Measurements from ENCODE around the gene RGS2.

DNA sequence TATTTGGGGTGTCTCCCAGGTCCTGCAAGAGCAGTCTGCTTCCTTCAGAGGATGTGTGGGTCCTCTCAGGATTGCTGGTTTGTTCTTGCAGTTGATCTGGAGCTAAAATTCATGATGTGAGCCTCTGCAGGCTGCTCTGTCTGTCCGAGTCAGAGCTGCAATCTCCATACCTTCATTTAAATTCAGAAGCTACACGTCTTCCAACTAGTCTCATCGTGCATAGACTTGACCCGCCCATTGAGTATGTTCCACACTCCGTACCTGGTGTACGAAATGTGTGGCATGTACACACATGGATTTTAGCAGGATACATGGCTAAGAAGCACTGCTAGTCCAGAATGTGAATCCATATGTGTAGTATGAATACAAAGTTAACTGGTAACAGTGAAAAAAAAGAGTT is 25.0 kb upstream of the RGS2 start:
- TF ChIP-seq, protein P1, sequence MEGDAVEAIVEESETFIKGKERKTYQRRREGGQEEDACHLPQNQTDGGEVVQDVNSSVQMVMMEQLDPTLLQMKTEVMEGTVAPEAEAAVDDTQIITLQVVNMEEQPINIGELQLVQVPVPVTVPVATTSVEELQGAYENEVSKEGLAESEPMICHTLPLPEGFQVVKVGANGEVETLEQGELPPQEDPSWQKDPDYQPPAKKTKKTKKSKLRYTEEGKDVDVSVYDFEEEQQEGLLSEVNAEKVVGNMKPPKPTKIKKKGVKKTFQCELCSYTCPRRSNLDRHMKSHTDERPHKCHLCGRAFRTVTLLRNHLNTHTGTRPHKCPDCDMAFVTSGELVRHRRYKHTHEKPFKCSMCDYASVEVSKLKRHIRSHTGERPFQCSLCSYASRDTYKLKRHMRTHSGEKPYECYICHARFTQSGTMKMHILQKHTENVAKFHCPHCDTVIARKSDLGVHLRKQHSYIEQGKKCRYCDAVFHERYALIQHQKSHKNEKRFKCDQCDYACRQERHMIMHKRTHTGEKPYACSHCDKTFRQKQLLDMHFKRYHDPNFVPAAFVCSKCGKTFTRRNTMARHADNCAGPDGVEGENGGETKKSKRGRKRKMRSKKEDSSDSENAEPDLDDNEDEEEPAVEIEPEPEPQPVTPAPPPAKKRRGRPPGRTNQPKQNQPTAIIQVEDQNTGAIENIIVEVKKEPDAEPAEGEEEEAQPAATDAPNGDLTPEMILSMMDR (IDR thresholded peaks at IDR 0.05): no peak
- TF ChIP-seq POLR2A (IDR thresholded peaks at IDR 0.05): no peak

Data from thyroid gland (tissue), 4 donors.